WTC11 (cell line): ENCODE measurements around the gene PSMC6. TPM values are rescaled to one million over a fixed set of nuclear protein-coding genes. Genes with fewer than 3 reads are reported as not detected.
A peak's percentile ranks its signal among the peaks of the same experiment; 100 is the strongest.

Experiments
- ATAC-seq: fragments of 200-7000 bp; cut with Tn5 transposase; 2 replicates; pipeline ENCODE4 v1.10.0; 2021; ENCODE audit warnings: mild to moderate bottlenecking, moderate library complexity
- CTCF ChIA-PET: fragments of 300-600 bp; sonication (Branson Sonifier 250); formaldehyde crosslinking; loops from one replicate; lab custom pipeline; 2021; ENCODE audit warnings: antibody characterized with exemption; lab: Charles Lee
- POLR2A ChIA-PET: fragments of 350-600 bp; sonication (Branson Sonifier 250); formaldehyde crosslinking; loops from one replicate; lab custom pipeline; 2021; ENCODE audit warnings: antibody characterized with exemption; lab: Charles Lee
- DNase-seq: peaks from one replicate; pipeline ENCODE4 v3.0.0; 2021; ENCODE audit warnings: low spot score
- H3K27ac Mint-ChIP-seq: 2 replicates; pipeline ENCODE4 v1.8.0; 2021; ENCODE audit warnings: mixed read lengths
- H3K27me3 Mint-ChIP-seq: 2 replicates; pipeline ENCODE4 v1.8.0; 2021; ENCODE audit warnings: low read depth, mild to moderate bottlenecking, moderate library complexity, mixed read lengths
- H3K36me3 Mint-ChIP-seq: 2 replicates; pipeline ENCODE4 v1.8.0; 2021; ENCODE audit warnings: mixed read lengths
- H3K4me1 Mint-ChIP-seq: 2 replicates; pipeline ENCODE4 v1.8.0; 2022; ENCODE audit warnings: mixed read lengths
- H3K4me3 Mint-ChIP-seq: 2 replicates; pipeline ENCODE4 v1.8.0; 2021; ENCODE audit warnings: mild to moderate bottlenecking, moderate library complexity, mixed read lengths
- H3K9me3 Mint-ChIP-seq: 2 replicates; pipeline ENCODE4 v1.8.0; 2021; ENCODE audit warnings: mixed read lengths
- AR ChIP-seq: fragments of 250-450 bp; sonication (Bioruptor Pico); IDR thresholded peaks from 2 replicates; pipeline ENCODE4 v1.9.0; 2021; ENCODE audit warnings: mild to moderate bottlenecking
- ATF1 ChIP-seq: sonication (generic); formaldehyde crosslinking; IDR thresholded peaks from 2 replicates; pipeline ENCODE4 v1.8.1; 2023; ENCODE audit warnings: mild to moderate bottlenecking, moderate library complexity, missing genetic modification reagents
- EMX1 ChIP-seq: fragments of 250-450 bp; sonication (Bioruptor Pico); IDR thresholded peaks from 2 replicates; pipeline ENCODE4 v1.8.0; 2021; ENCODE audit warnings: mild to moderate bottlenecking
- ESRRA ChIP-seq: sonication (generic); formaldehyde crosslinking; IDR thresholded peaks from 2 replicates; pipeline ENCODE4 v1.8.1; 2022; ENCODE audit warnings: mild to moderate bottlenecking, missing genetic modification reagents, borderline replicate concordance
- ETV6 ChIP-seq: sonication (generic); formaldehyde crosslinking; IDR thresholded peaks from 2 replicates; pipeline ENCODE4 v1.8.1; 2022; ENCODE audit warnings: mild to moderate bottlenecking, missing genetic modification reagents
- FOXJ3 ChIP-seq: sonication (generic); formaldehyde crosslinking; IDR thresholded peaks from 2 replicates; pipeline ENCODE4 v1.9.0; 2021; ENCODE audit warnings: missing genetic modification reagents, mild to moderate bottlenecking, borderline replicate concordance
- GRHL2 ChIP-seq: fragments of 250-450 bp; sonication (Bioruptor Pico); IDR thresholded peaks from 2 replicates; pipeline ENCODE4 v1.8.0; 2022; ENCODE audit warnings: mild to moderate bottlenecking, moderate library complexity; ENCODE audit not compliant: insufficient replicate concordance, severe bottlenecking
- JAZF1 ChIP-seq: fragments of 250-450 bp; sonication (Bioruptor Pico); IDR thresholded peaks from 2 replicates; pipeline ENCODE4 v1.9.0; 2021; ENCODE audit warnings: moderate library complexity, mild to moderate bottlenecking, inconsistent platforms
- MYBL2 ChIP-seq: sonication (generic); formaldehyde crosslinking; IDR thresholded peaks from 2 replicates; pipeline ENCODE4 v1.8.1; 2023; ENCODE audit warnings: mild to moderate bottlenecking, moderate library complexity, missing genetic modification reagents
- SMAD4 ChIP-seq: sonication (generic); formaldehyde crosslinking; IDR thresholded peaks from 2 replicates; pipeline ENCODE4 v1.8.0; 2022; ENCODE audit warnings: mild to moderate bottlenecking, missing genetic modification reagents
- SOX15 ChIP-seq: fragments of 250-450 bp; sonication (Bioruptor Pico); IDR thresholded peaks from 2 replicates; pipeline ENCODE4 v1.9.0; 2021; ENCODE audit warnings: mild to moderate bottlenecking
- TEAD4 ChIP-seq: sonication (generic); formaldehyde crosslinking; IDR thresholded peaks from 2 replicates; pipeline ENCODE4 v1.8.0; 2022; ENCODE audit warnings: mild to moderate bottlenecking, missing genetic modification reagents
- TP53 ChIP-seq: sonication (generic); formaldehyde crosslinking; IDR thresholded peaks from 2 replicates; pipeline ENCODE4 v1.8.1; 2023; ENCODE audit warnings: mild to moderate bottlenecking, missing genetic modification reagents
- ZNF232 ChIP-seq: sonication (generic); formaldehyde crosslinking; IDR thresholded peaks from 2 replicates; pipeline ENCODE4 v1.8.0; 2022; ENCODE audit warnings: mild to moderate bottlenecking, missing genetic modification reagents
- ZNF263 ChIP-seq: sonication (generic); formaldehyde crosslinking; IDR thresholded peaks from 2 replicates; pipeline ENCODE4 v1.8.1; 2022; ENCODE audit warnings: low read depth, mild to moderate bottlenecking, moderate library complexity, missing genetic modification reagents
- total RNA-seq: library from RNA; stranded (reverse); gene quantifications from 3 replicates; pipeline ENCODE4 v1.2.3, GENCODE V29; 2021
- TF ChIP-seq, protein P1 (sequence below): sonication (generic); formaldehyde crosslinking; IDR thresholded peaks from 2 replicates; pipeline ENCODE4 v1.8.0; 2022; ENCODE audit warnings: mild to moderate bottlenecking, missing genetic modification reagents
- TF ChIP-seq, protein P2 (sequence below): sonication (generic); formaldehyde crosslinking; IDR thresholded peaks from 2 replicates; pipeline ENCODE4 v1.8.1; 2023; ENCODE audit warnings: mild to moderate bottlenecking, missing genetic modification reagents
- TF ChIP-seq, protein P3 (sequence below): sonication (generic); formaldehyde crosslinking; IDR thresholded peaks from 2 replicates; pipeline ENCODE4 v1.8.1; 2022; ENCODE audit warnings: low read depth, mild to moderate bottlenecking, moderate library complexity, missing genetic modification reagents, borderline replicate concordance
- TF ChIP-seq, protein P4 (sequence below): sonication (generic); formaldehyde crosslinking; IDR thresholded peaks from 2 replicates; pipeline ENCODE4 v1.8.0; 2023; ENCODE audit warnings: mild to moderate bottlenecking, missing genetic modification reagents

The PSMC6 gene
- total RNA-seq, 1 experiment from 2014 or later: 96.4 TPM

DNA sequence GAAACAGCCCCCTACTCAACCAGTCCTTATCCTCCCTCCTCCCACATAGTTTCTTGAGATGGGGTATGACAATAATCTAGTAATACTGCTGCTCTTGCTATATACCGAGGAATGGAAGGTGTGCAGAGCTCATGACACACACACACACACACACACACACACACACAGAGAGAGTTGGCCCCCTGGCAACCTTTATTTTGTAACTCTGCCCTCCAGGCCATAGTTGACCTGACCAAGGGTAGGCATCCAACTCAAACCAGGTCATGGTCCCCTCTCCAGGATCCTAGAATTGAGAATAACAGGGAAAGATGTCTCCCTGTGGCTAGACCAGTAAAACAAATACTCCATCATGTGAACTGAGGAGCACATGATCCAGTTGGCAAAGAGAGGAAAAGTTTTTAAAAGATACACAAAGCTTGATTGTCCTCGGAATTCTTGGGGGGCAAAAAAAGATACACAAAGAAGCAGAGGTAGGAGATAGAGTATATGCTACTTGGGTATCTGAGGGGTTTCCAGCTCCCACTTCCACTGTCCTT lies 22.9 kb upstream of the PSMC6 start:
- CTCF ChIA-PET: interaction anchor here (0.7 kb wide), 1 partner anchor 12 kb away, joined by 5 read pairs; no protein-coding TSS in a partner anchor
- no peak overlapping the region for H3K4me3 Mint-ChIP-seq
- TF ChIP-seq SOX15 (CRISPR knock-in tag) (no peak), ZNF263 (CRISPR knock-in tag) (no peak), JAZF1 (CRISPR knock-in tag) (no peak), ATF1 (no peak), AR (CRISPR knock-in tag) (no peak), ESRRA (CRISPR knock-in tag) (no peak), ETV6 (no peak), TEAD4 (CRISPR knock-in tag) (no peak), FOXJ3 (CRISPR knock-in tag) (no peak), MYBL2 (CRISPR knock-in tag) (no peak), GRHL2 (CRISPR knock-in tag) (no peak)
- TF ChIP-seq, protein P1, sequence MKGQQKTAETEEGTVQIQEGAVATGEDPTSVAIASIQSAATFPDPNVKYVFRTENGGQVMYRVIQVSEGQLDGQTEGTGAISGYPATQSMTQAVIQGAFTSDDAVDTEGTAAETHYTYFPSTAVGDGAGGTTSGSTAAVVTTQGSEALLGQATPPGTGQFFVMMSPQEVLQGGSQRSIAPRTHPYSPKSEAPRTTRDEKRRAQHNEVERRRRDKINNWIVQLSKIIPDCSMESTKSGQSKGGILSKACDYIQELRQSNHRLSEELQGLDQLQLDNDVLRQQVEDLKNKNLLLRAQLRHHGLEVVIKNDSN (CRISPR knock-in tag): no peak
- TF ChIP-seq, protein P2, sequence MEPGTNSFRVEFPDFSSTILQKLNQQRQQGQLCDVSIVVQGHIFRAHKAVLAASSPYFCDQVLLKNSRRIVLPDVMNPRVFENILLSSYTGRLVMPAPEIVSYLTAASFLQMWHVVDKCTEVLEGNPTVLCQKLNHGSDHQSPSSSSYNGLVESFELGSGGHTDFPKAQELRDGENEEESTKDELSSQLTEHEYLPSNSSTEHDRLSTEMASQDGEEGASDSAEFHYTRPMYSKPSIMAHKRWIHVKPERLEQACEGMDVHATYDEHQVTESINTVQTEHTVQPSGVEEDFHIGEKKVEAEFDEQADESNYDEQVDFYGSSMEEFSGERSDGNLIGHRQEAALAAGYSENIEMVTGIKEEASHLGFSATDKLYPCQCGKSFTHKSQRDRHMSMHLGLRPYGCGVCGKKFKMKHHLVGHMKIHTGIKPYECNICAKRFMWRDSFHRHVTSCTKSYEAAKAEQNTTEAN (CRISPR knock-in tag): no peak
- TF ChIP-seq, protein P3, sequence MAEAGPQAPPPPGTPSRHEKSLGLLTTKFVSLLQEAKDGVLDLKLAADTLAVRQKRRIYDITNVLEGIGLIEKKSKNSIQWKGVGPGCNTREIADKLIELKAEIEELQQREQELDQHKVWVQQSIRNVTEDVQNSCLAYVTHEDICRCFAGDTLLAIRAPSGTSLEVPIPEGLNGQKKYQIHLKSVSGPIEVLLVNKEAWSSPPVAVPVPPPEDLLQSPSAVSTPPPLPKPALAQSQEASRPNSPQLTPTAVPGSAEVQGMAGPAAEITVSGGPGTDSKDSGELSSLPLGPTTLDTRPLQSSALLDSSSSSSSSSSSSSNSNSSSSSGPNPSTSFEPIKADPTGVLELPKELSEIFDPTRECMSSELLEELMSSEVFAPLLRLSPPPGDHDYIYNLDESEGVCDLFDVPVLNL (CRISPR knock-in tag): no peak
- H3K9me3 Mint-ChIP-seq: no peaks in the 10 kb centered on the region
- POLR2A ChIA-PET: no interaction called here
- peaks cover 4% of the 10 kb centered on the region; the same call in 1 of the 2 replicates for H3K36me3 Mint-ChIP-seq
- no peak for ATAC-seq
- peaks cover 28% of the 10 kb centered on the region for H3K4me1 Mint-ChIP-seq
- DNase-seq: no peak
- H3K27me3 Mint-ChIP-seq: no peaks in the 10 kb centered on the region
- no peak overlapping the region for H3K27ac Mint-ChIP-seq

DNA sequence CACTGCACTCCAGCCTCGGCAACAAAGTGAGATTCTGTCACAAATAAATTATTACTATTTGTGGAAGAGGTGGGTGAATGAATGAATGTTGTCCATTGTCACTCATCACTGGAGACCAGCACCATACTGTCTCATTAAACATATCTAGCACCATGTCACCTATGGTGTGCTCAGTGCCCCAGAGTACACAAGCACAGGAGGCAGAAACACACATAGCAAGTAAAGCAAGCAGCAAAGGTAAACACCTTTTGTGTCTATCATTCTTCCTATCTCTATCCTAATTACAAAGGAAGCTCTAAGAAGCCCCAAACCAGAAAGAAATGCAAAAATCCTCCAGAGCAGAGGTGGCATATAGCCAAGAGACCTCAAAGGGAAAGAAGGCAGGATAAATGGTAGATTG lies 20.8 kb upstream of the PSMC6 start:
- Mint-ChIP-seq H3K9me3 (no peaks in the 10 kb centered on the region), H3K36me3 (no peaks in the 10 kb centered on the region), H3K4me3 (0 out of 2 replicates have a peak overlapping the region, but pooled peaks have one; percentile 23), H3K27me3 (no peaks in the 10 kb centered on the region), H3K27ac (0 out of 2 replicates have a peak overlapping the region, but pooled peaks have one; percentile 24), H3K4me1 (peaks cover 29% of the 10 kb centered on the region)
- no peak for TF ChIP-seq ZNF232 (CRISPR knock-in tag)
- no peak for TF ChIP-seq SMAD4
- TF ChIP-seq, protein P4, sequence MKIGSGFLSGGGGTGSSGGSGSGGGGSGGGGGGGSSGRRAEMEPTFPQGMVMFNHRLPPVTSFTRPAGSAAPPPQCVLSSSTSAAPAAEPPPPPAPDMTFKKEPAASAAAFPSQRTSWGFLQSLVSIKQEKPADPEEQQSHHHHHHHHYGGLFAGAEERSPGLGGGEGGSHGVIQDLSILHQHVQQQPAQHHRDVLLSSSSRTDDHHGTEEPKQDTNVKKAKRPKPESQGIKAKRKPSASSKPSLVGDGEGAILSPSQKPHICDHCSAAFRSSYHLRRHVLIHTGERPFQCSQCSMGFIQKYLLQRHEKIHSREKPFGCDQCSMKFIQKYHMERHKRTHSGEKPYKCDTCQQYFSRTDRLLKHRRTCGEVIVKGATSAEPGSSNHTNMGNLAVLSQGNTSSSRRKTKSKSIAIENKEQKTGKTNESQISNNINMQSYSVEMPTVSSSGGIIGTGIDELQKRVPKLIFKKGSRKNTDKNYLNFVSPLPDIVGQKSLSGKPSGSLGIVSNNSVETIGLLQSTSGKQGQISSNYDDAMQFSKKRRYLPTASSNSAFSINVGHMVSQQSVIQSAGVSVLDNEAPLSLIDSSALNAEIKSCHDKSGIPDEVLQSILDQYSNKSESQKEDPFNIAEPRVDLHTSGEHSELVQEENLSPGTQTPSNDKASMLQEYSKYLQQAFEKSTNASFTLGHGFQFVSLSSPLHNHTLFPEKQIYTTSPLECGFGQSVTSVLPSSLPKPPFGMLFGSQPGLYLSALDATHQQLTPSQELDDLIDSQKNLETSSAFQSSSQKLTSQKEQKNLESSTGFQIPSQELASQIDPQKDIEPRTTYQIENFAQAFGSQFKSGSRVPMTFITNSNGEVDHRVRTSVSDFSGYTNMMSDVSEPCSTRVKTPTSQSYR (CRISPR knock-in tag): no peak
- TF ChIP-seq EMX1 (CRISPR knock-in tag): no peak
- no peak for TF ChIP-seq TP53 (CRISPR knock-in tag)
- TF ChIP-seq, protein P2 (CRISPR knock-in tag): no peak
- no peak for TF ChIP-seq FOXJ3 (CRISPR knock-in tag)
- ChIA-PET POLR2A (no interaction called here), CTCF (interaction anchor here (0.6 kb wide), 1 partner anchor 26 kb away, joined by 4 read pairs; no protein-coding TSS in a partner anchor)
- peak; percentile 51 for ATAC-seq
- DNase-seq: no peak
